Activated naive CD4-positive, alpha-beta T cell treated with anti-CD3 and anti-CD28 coated beads, Interleukin-2, amount 10 ng/mL, durations not matched to agents 5 hours and 36 hours (primary cell): Measurements from ENCODE around the gene AKAP5. TPM values are rescaled to one million over a fixed set of nuclear protein-coding genes. Genes with fewer than 3 reads are reported as not detected.

Experiments used
- total RNA-seq, 2 experiments: library from RNA; stranded (reverse); gene quantifications; one replicate each; pipeline ENCODE4 v1.2.3, GENCODE V29; 2021

Gene AKAP5, protein sequence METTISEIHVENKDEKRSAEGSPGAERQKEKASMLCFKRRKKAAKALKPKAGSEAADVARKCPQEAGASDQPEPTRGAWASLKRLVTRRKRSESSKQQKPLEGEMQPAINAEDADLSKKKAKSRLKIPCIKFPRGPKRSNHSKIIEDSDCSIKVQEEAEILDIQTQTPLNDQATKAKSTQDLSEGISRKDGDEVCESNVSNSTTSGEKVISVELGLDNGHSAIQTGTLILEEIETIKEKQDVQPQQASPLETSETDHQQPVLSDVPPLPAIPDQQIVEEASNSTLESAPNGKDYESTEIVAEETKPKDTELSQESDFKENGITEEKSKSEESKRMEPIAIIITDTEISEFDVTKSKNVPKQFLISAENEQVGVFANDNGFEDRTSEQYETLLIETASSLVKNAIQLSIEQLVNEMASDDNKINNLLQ
- total RNA-seq: under 1 TPM; 0.50 to 0.67 TPM

GRCh38 chr14:64465191-64465822 lies at the start of gene AKAP5:
Gene AKAP5 (plus strand): TSS chr14:64465499. CDS start chr14:64468395, 2,896 bp downstream.

GRCh38 chr14:64503434-64504309 lies 38.4 kb downstream of the AKAP5 start, which contains the start of gene ZBTB25:
Gene ZBTB25 (minus strand): TSS chr14:64503838. CDS start chr14:64490533, 13,305 bp downstream.

DNA sequence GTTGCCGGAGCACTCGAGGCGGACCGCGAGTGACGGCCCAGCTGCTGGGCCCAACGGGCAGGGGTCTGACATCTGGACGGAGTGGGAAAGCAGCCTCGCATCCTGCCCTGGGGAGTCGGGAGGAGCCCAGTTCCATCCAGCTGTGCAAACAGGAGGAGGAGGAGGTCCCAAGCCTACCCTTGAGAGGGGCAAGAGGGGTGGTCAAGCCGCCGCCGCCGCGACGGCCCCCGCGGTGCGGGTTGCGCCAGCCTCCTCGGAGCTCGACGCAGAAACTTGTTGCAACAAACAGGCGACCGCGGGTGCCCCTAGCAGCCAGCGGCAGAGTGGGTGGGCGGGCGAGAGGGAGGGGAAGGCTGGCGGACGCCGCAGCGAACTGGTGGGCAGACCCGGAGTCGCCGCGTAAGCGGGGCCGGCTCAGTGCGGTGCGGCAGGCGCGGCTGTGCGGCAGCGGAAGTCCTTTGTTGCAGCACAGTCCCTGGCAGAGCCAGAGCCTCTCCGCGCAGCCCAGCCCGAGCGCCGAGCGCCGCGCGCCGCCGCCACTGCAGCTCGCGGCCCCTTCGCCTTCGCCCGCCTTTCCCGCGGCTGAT lies 39.1 kb downstream of the AKAP5 start, which contains the start of gene ZBTB1:
ZBTB1 (plus strand) TSS at position 461 of the 587 bp plus-strand sequence. CDS start 16,735 bp downstream, outside the sequence.

Other genes with a start within 250 kb of the AKAP5 start
- under 1 TPM in 1 of 2 experiments, not detected in 1; 0.05 TPM for gene ESR2, start 171.1 kb upstream of the AKAP5 start, total RNA-seq
- gene MTHFD1, start 77.1 kb upstream of the AKAP5 start, total RNA-seq: 100 to 1,000 TPM; 124 to 129 TPM
- gene ZBTB25, start 38.3 kb downstream of the AKAP5 start, total RNA-seq: 10 to 100 TPM; 37.9 to 38.1 TPM
- gene ZBTB1, start 39.3 kb downstream of the AKAP5 start, total RNA-seq: 10 to 100 TPM; 90.1 to 91.0 TPM
- 1 to 10 TPM; 1.9 to 2.4 TPM for gene HSPA2, start 75.2 kb downstream of the AKAP5 start, total RNA-seq
- under 1 TPM in 1 of 2 experiments, not detected in 1; 0.26 TPM for gene PPP1R36, start 84.5 kb downstream of the AKAP5 start, total RNA-seq
- 10 to 100 TPM; 31.1 to 36.1 TPM for gene PLEKHG3, start 238.9 kb downstream of the AKAP5 start, total RNA-seq